SU-DHL-6 (cell line): Measurements from ENCODE around the gene TMEM187.

Source experiments
- H2AFZ ChIP-seq: fragments of 200-600 bp; sonication (generic); 2 replicates; pipeline ENCODE4 v1.6.1; 2014; ENCODE audit warnings: low read depth, mild to moderate bottlenecking, moderate library complexity, mixed read lengths, antibody characterized with exemption, low read length; ENCODE audit not compliant: severe bottlenecking
- H3F3A ChIP-seq: fragments of 200-600 bp; shearing (Covaris generic); 2 replicates; pipeline ENCODE4 v1.6.0; 2016; ENCODE audit warnings: antibody characterized with exemption, mild to moderate bottlenecking; ENCODE audit not compliant: insufficient read depth
- H3K27ac ChIP-seq: fragments of 200-600 bp; sonication (generic); 2 replicates; pipeline ENCODE4 v1.5.1; 2016; ENCODE audit warnings: low read depth, mild to moderate bottlenecking, low read length, moderate library complexity, mixed read lengths
- H3K27me3 ChIP-seq: fragments of 200-600 bp; sonication (generic), shearing (Covaris generic); 2 replicates; pipeline ENCODE4 v1.6.0; 2014; ENCODE audit warnings: mild to moderate bottlenecking, low read length
- H3K36me3 ChIP-seq: fragments of 200-600 bp; sonication (generic); 2 replicates; pipeline ENCODE4 v1.6.1; 2014; ENCODE audit warnings: mild to moderate bottlenecking, low read length, mixed read lengths
- H3K4me2 ChIP-seq: fragments of 300-600, 200-600 bp; shearing (Covaris generic), sonication (generic); 2 replicates; pipeline ENCODE4 v1.6.0; 2014; ENCODE audit warnings: low read length, low read depth, mild to moderate bottlenecking; ENCODE audit not compliant: poor library complexity, severe bottlenecking
- H3K4me3 ChIP-seq: fragments of 200-600 bp; sonication (generic); 2 replicates; pipeline ENCODE4 v1.5.1; 2014; ENCODE audit warnings: antibody characterized with exemption, low read length, mild to moderate bottlenecking, mixed read lengths; ENCODE audit not compliant: insufficient read depth, poor library complexity, severe bottlenecking
- H3K79me2 ChIP-seq: fragments of 200-600 bp; sonication (generic); 2 replicates; pipeline ENCODE4 v1.6.1; 2014; ENCODE audit warnings: mild to moderate bottlenecking, low read length, moderate library complexity; ENCODE audit not compliant: insufficient read depth
- H3K9ac ChIP-seq: fragments of 200-600 bp; sonication (generic); 2 replicates; pipeline ENCODE4 v1.7.0; 2014; ENCODE audit warnings: mild to moderate bottlenecking, low read length
- H3K9me2 ChIP-seq: fragments of 200-600 bp; sonication (generic); replicated peaks from 2 replicates; pipeline ENCODE4 v1.6.1; 2014; ENCODE audit warnings: low read length; ENCODE audit not compliant: insufficient read depth
- H3K9me3 ChIP-seq: fragments of 200-600 bp; sonication (generic); 2 replicates; pipeline ENCODE4 v1.6.1; 2014; ENCODE audit warnings: low read length, mixed read lengths; ENCODE audit not compliant: insufficient read depth
- H4K20me1 ChIP-seq: fragments of 200-600 bp; sonication (generic); 2 replicates; pipeline ENCODE4 v1.6.1; 2014; ENCODE audit warnings: low read depth, mild to moderate bottlenecking, antibody characterized with exemption, low read length, moderate library complexity, mixed read lengths
- EZH2phosphoT487 ChIP-seq: fragments of 200-600 bp; sonication (generic), shearing (Covaris generic); conservative IDR thresholded peaks from 2 replicates; pipeline ENCODE4 v1.6.1; 2018; ENCODE audit warnings: mild to moderate bottlenecking, antibody characterized with exemption, low read length, moderate library complexity, mixed read lengths
- TF ChIP-seq, protein P1 (sequence below): fragments of 200-600 bp; sonication (generic); IDR thresholded peaks from one replicate; pipeline ENCODE4 v1.5.1; 2017; ENCODE audit warnings: antibody characterized with exemption, mild to moderate bottlenecking, low read length, moderate library complexity; ENCODE audit not compliant: insufficient read depth, poor library complexity, severe bottlenecking

Gene TMEM187

DNA sequence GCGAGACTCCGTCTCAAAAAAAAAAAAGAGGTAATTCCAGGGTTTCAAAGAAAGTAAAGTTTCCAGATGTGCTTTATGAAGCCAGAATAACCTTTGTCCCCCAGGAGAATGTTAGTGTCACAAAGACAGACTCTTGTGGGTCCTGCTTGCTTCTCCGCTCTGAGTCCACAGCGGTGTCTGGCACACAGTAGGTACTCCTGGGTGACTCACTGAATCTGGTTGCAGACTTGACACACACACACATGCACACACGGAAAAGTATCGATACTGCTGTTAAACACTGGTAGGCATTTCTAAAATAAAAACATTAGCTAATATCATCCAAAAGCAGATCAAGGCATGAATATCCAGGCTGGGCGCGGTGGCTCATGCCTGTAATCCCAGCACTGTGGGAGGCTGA lies 22.9 kb downstream of the TMEM187 start:
- no peak overlapping the region for H3K4me3 ChIP-seq
- H3K9me3 ChIP-seq = no peaks in the 10 kb centered on the region
- H3K4me2 ChIP-seq = no peak overlapping the region
- H3K9ac ChIP-seq = no peak overlapping the region
- H3K27me3 ChIP-seq = no peaks in the 10 kb centered on the region
- TF ChIP-seq EZH2phosphoT487 = no peak
- TF ChIP-seq, protein P1, sequence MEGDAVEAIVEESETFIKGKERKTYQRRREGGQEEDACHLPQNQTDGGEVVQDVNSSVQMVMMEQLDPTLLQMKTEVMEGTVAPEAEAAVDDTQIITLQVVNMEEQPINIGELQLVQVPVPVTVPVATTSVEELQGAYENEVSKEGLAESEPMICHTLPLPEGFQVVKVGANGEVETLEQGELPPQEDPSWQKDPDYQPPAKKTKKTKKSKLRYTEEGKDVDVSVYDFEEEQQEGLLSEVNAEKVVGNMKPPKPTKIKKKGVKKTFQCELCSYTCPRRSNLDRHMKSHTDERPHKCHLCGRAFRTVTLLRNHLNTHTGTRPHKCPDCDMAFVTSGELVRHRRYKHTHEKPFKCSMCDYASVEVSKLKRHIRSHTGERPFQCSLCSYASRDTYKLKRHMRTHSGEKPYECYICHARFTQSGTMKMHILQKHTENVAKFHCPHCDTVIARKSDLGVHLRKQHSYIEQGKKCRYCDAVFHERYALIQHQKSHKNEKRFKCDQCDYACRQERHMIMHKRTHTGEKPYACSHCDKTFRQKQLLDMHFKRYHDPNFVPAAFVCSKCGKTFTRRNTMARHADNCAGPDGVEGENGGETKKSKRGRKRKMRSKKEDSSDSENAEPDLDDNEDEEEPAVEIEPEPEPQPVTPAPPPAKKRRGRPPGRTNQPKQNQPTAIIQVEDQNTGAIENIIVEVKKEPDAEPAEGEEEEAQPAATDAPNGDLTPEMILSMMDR = no peak
- H3K79me2 ChIP-seq = no peaks in the 10 kb centered on the region
- no peaks in the 10 kb centered on the region for H3K36me3 ChIP-seq
- H3K9me2 ChIP-seq = no peaks in the 10 kb centered on the region
- H3F3A ChIP-seq = no peaks in the 10 kb centered on the region
- H3K27ac ChIP-seq = no peak overlapping the region
- H2AFZ ChIP-seq = no peak overlapping the region
- no peaks in the 10 kb centered on the region for H4K20me1 ChIP-seq

DNA sequence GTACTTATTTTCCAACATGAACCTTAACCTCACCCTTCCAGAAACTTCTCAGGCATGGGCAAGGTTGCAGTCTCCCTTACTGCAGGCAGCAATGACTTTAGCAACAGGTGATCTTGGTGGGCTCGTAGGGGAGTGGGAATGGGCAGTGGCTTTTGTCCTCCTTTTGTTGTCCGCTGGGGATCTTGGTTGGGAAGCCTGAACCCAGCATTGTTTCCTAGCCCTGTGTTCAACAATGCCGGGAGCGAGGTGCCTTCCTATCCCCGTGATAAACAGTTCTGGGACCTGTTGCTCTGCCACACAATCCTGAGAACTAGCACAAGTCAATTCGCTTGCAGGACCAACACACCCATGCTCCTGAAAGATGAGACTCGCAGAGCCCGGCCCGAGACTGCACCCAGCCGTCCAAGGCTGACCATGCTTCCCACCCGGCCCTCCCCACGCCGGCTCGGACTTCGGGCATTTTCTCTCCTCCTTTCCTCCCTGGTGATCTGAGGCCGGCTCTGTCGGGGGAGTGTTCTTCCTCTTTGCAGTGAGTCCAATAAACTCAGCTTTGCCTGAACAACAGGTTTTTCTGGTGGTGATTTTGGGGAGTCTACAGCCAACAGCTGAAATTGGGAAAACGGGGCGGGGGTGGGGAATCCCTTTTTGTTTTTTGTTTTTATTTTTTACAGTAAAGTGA lies 26.9 kb downstream of the TMEM187 start:
- no peaks in the 10 kb centered on the region for H3K36me3 ChIP-seq
- H3K4me2 ChIP-seq = no peak overlapping the region
- H3K4me3 ChIP-seq = no peak overlapping the region
- H3F3A ChIP-seq = peaks cover 6% of the 10 kb centered on the region; the same call in 1 of the 2 replicates
- no peaks in the 10 kb centered on the region for H3K27me3 ChIP-seq
- no peaks in the 10 kb centered on the region for H4K20me1 ChIP-seq
- H3K9me3 ChIP-seq = no peaks in the 10 kb centered on the region
- TF ChIP-seq EZH2phosphoT487 = no peak
- TF ChIP-seq, protein P1 = no peak
- no peak overlapping the region for H3K27ac ChIP-seq
- no peaks in the 10 kb centered on the region for H3K9me2 ChIP-seq
- no peak overlapping the region for H3K9ac ChIP-seq
- H2AFZ ChIP-seq = no peak overlapping the region
- H3K79me2 ChIP-seq = no peaks in the 10 kb centered on the region

DNA sequence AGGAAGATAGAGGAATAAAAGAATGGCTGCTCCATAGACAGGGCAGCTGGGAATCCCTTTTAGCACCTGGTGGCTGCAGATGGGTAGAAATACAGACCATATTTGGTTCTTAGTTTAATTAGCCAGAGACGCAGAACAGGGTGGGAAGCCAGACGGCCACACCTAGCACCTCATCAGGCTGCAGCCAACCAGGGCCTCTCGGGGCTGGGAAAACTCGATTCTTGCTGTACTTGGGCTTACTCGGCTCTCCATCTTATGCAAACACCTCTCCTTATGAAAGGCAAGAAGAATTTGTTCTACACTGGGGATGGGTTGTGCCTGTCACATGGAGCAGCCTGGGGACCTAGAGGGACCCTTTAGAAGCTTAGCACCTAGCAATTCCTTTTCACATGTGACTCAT lies 27.5 kb downstream of the TMEM187 start:
- Histone ChIP-seq H3K36me3 (no peaks in the 10 kb centered on the region), H3K9me3 (no peaks in the 10 kb centered on the region), H3K27me3 (no peaks in the 10 kb centered on the region), H3K4me2 (no peak overlapping the region), H3K9ac (no peak overlapping the region), H3F3A (peaks cover 6% of the 10 kb centered on the region; the same call in 1 of the 2 replicates), H2AFZ (no peak overlapping the region), H3K4me3 (no peak overlapping the region), H3K79me2 (no peaks in the 10 kb centered on the region), H3K27ac (no peak overlapping the region), H4K20me1 (no peaks in the 10 kb centered on the region), H3K9me2 (no peaks in the 10 kb centered on the region)
- TF ChIP-seq, protein P1 = no peak
- no peak for TF ChIP-seq EZH2phosphoT487
